GM12801 (cell line): ENCODE results near the gene PTPRT.

Source experiments
- TF ChIP-seq, protein P1 (sequence below): IDR thresholded peaks from one replicate; pipeline ENCODE4 v1.5.1; 2011; ENCODE audit warnings: control low read depth; ENCODE audit not compliant: insufficient read length; ENCODE audit errors: extremely low read depth

The PTPRT gene

DNA sequence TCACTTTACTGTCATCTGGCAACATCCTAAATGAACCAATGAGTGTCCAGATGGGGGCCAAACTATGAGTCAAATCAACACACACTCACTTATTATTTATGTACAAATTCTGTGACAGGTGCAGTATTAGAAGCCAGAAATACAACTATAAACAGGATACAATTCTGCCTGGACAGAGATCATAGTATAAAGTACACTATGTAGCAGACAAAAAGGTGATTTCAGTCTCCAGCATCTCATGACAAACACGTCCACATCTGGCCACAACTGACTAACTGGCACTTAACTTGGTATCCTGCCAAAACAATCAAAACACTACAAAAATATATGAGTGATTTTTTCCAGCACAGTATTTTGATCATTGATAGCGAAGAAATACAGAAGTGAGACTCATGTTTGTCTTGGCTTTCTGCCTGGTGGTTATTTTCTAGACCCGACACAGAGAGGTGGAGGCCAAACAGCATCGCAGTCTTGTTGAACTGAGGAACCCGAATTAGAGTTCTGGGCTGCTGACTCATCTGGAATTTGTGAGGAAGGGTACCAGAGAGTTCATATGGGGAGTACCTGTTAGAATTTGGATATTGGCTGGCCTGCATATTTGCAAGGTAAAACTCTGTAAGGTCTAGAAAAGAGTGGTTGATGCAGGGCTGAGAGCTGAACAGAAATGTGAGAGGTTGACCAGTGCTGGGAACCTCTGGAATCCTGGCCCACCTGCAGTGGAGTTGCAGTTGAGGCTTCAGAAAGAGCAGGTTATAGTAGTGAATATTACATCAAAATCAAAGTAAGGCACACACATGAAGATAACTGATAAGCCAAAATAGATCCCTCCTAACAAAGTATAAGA is 475.2 kb downstream of the PTPRT start:
- TF ChIP-seq, protein P1, sequence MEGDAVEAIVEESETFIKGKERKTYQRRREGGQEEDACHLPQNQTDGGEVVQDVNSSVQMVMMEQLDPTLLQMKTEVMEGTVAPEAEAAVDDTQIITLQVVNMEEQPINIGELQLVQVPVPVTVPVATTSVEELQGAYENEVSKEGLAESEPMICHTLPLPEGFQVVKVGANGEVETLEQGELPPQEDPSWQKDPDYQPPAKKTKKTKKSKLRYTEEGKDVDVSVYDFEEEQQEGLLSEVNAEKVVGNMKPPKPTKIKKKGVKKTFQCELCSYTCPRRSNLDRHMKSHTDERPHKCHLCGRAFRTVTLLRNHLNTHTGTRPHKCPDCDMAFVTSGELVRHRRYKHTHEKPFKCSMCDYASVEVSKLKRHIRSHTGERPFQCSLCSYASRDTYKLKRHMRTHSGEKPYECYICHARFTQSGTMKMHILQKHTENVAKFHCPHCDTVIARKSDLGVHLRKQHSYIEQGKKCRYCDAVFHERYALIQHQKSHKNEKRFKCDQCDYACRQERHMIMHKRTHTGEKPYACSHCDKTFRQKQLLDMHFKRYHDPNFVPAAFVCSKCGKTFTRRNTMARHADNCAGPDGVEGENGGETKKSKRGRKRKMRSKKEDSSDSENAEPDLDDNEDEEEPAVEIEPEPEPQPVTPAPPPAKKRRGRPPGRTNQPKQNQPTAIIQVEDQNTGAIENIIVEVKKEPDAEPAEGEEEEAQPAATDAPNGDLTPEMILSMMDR: no peak

GRCh38 chr20:42708266-42708665 is 481.4 kb downstream of the PTPRT start:
- TF ChIP-seq, protein P1: no peak

GRCh38 chr20:42706759-42707158 is 482.9 kb downstream of the PTPRT start:
- TF ChIP-seq, protein P1: no peak

GRCh38 chr20:42705550-42705949 is 484.2 kb downstream of the PTPRT start:
- TF ChIP-seq, protein P1: no peak

DNA sequence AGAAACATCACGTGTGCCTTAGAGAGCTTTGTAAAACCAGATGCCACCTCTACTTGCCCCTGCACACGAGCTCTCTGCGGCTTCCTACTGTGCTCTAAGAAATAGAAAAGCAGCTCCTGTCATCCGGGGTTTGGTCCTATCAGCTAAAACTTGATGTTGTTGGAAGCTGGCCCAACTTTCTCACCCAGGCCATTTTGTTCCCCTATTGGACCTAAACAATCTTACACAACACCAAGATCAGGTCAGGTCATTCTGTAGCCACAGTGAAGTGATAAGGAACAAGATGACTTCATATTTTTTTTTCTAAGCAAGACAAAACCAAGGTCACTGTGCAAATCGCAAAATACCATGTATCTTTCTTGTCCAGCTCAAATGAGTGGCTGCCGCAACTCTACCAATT is 486.0 kb downstream of the PTPRT start:
- TF ChIP-seq, protein P1: no peak

DNA sequence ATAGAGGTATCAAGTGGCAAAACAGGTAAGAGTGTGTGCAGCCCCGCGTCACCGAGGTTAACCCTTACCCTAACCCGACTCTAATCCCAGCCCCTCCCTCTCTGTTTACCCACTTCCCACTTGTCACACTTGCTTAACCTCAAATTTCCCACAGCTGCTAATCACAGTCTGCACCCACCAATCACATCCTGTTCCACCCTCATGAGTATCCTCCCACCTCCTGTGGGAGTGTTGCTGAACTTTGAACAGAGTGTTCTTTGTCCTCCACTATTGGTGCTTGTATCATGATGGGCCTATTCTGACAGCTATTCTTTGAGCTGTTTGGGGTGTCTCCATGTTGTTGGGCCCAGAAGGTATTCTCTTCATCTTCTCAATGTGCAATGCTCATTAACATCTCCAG is 487.8 kb downstream of the PTPRT start:
- TF ChIP-seq, protein P1: no peak

- TF ChIP-seq, protein P1: no peak
Observed at GRCh38 chr20:42700372-42700771, 489.3 kb downstream of the PTPRT start.
